GM12878 (cell line): ENCODE data around the gene FBN2. TPM values are rescaled to one million over a fixed set of nuclear protein-coding genes. Genes with fewer than 3 reads are reported as not detected.

Source experiments
- ATAC-seq: fragments of 200-7000 bp; cut with Tn5 transposase; 3 replicates; pipeline ENCODE4 v1.9.1; 2020; ENCODE audit warnings: mild to moderate bottlenecking, moderate library complexity
- BruUV-seq: library from RNA; stranded (reverse); fragments of 400-500 nt; replicated peaks from 2 replicates; lab custom pipeline; 2021; lab: Mats Ljungman, UMichigan
- CTCF ChIA-PET: fragments of 300-600 bp; sonication (Branson Sonifier 250); formaldehyde crosslinking; extraction: SDS; loops from one replicate; lab custom pipeline; 2021; ENCODE audit warnings: inconsistent platforms; lab: Yijun Ruan, JAX
- POLR2A ChIA-PET: fragments of 350-600 bp; formaldehyde crosslinking; extraction: SDS; loops from one replicate; lab custom pipeline; 2021; ENCODE audit warnings: inconsistent platforms; lab: Charles Lee
- RAD21 ChIA-PET: fragments of 300-600 bp; sonication (Branson Sonifier 250); formaldehyde crosslinking; loops from one replicate; lab custom pipeline; 2023; ENCODE audit warnings: antibody characterized with exemption; ENCODE audit not compliant: unreplicated experiment; lab: Charles Lee
- SMC1A ChIA-PET: fragments of 300-600 bp; sonication (Branson Sonifier 250); formaldehyde crosslinking; loops from one replicate; lab custom pipeline; 2023; ENCODE audit not compliant: unreplicated experiment, uncharacterized antibody; lab: Charles Lee
- DNase-seq: peaks from one replicate; pipeline ENCODE4 v3.0.0-alpha.2; 2011; ENCODE audit warnings: low read depth, low spot score
- FAIRE-seq: peaks from 3 replicates; lab custom pipeline; 2011; peaks lifted over from hg19 to GRCh38; lab: Jason Lieb, UNC
- H2AFZ ChIP-seq: 2 replicates; pipeline ENCODE4 v1.6.0; 2011; ENCODE audit warnings: low read depth, low read length, control low read depth; ENCODE audit not compliant: control insufficient read depth
- H3K27ac ChIP-seq: 2 replicates; pipeline ENCODE4 v1.5.1; 2011; ENCODE audit warnings: control low read depth; ENCODE audit not compliant: control insufficient read depth, insufficient read depth
- H3K27me3 ChIP-seq, 2 experiments: replicated peaks in 1 of 2; 2 replicates each; pipeline versions ENCODE4 v1.6.0 to v1.6.1; 2011; ENCODE audit warnings: low read length in 1 of 2; ENCODE audit not compliant: control insufficient read depth in 2 of 2, insufficient read depth in 2 of 2
- H3K36me3 ChIP-seq, 2 experiments: 2 replicates each; pipeline ENCODE4 v1.5.1; 2011; ENCODE audit warnings: low read length in 1 of 2; ENCODE audit not compliant: control insufficient read depth in 2 of 2, insufficient read depth in 2 of 2
- H3K4me1 ChIP-seq: 2 replicates; pipeline ENCODE4 v1.6.1; 2011; ENCODE audit warnings: mild to moderate bottlenecking, low read length, moderate library complexity, mixed read lengths; ENCODE audit not compliant: control insufficient read depth, insufficient read depth
- H3K4me2 ChIP-seq: 2 replicates; pipeline ENCODE4 v1.6.0; 2011; ENCODE audit warnings: control low read depth; ENCODE audit not compliant: control insufficient read depth, insufficient read depth
- H3K4me3 ChIP-seq: fragments of 200-600 bp; sonication (generic); 2 replicates; pipeline ENCODE4 v1.5.1; 2016
- H3K79me2 ChIP-seq: 2 replicates; pipeline ENCODE4 v1.6.0; 2011; ENCODE audit warnings: low read length; ENCODE audit not compliant: control insufficient read depth, insufficient read depth
- H3K9ac ChIP-seq: 2 replicates; pipeline ENCODE4 v1.8.0; 2011; ENCODE audit warnings: low read length, control low read depth, mixed read lengths; ENCODE audit not compliant: control insufficient read depth, insufficient read depth
- H3K9me3 ChIP-seq: replicated peaks from 3 replicates; pipeline ENCODE4 v1.5.1; 2011; ENCODE audit warnings: mild to moderate bottlenecking, low read length; ENCODE audit not compliant: control insufficient read depth, insufficient read depth
- H4K20me1 ChIP-seq: 2 replicates; pipeline ENCODE4 v1.6.0; 2011; ENCODE audit not compliant: control insufficient read depth, insufficient read depth
- CBX5 ChIP-seq: sonication (generic); IDR thresholded peaks from 2 replicates; pipeline ENCODE4 v1.6.1; 2016; ENCODE audit warnings: low read depth, moderate library complexity, mild to moderate bottlenecking, inconsistent platforms
- CHD2 ChIP-seq: IDR thresholded peaks from 2 replicates; pipeline ENCODE4 v1.6.1; 2011; ENCODE audit warnings: low read depth, low read length, improper control_type of control experiment, borderline replicate concordance
- CHD4 ChIP-seq: fragments of 200-600 bp; sonication (generic); IDR thresholded peaks from 2 replicates; pipeline ENCODE4 v1.6.1; 2016; ENCODE audit warnings: mild to moderate bottlenecking
- ESRRA ChIP-seq: IDR thresholded peaks from 2 replicates; pipeline ENCODE4 v1.6.1; 2012; ENCODE audit warnings: mild to moderate bottlenecking, low read length, improper control_type of control experiment
- EZH2 ChIP-seq: IDR thresholded peaks from 2 replicates; pipeline ENCODE4 v1.6.1; 2012; ENCODE audit warnings: low read depth, mild to moderate bottlenecking, control low read depth, inconsistent platforms, low read length, borderline replicate concordance; ENCODE audit not compliant: control insufficient read depth
- HDAC2 ChIP-seq: fragments of 200-600 bp; sonication (generic); IDR thresholded peaks from 2 replicates; pipeline ENCODE4 v1.6.1; 2017
- NFIC ChIP-seq: IDR thresholded peaks from 2 replicates; pipeline ENCODE4 v1.6.1; 2012; ENCODE audit warnings: low read depth, mild to moderate bottlenecking, inconsistent platforms, low read length, moderate library complexity
- NR2C2 ChIP-seq: IDR thresholded peaks from 2 replicates; pipeline ENCODE4 v1.6.1; 2011; ENCODE audit warnings: borderline replicate concordance, low read depth; ENCODE audit not compliant: control insufficient read depth, insufficient read length
- NRF1 ChIP-seq: conservative IDR thresholded peaks from 2 replicates; pipeline ENCODE4 v1.6.1; 2011; ENCODE audit warnings: mild to moderate bottlenecking, low read depth, low read length, improper control_type of control experiment
- RAD51 ChIP-seq: fragments of 450-650 bp; IDR thresholded peaks from 2 replicates; pipeline ENCODE4 v1.6.1; 2016; ENCODE audit warnings: moderate library complexity, mild to moderate bottlenecking, inconsistent platforms
- WGBS: methylation state at CpG from one replicate; pipeline ENCODE4 v1.1.6; 2016; ENCODE audit warnings: low lambda C conversion rate; ENCODE audit not compliant: insufficient replicate concordance, insufficient coverage; ENCODE audit errors: missing lambda C conversion rate; 5-methylcytosine and 5-hydroxymethylcytosine counted together
- in situ Hi-C: fragments of 300-500 bp; cut with MboI; formaldehyde crosslinking; loops from 9 replicates; pipeline ENCODE4 v1.14.3; 2018; ENCODE audit warnings: mixed read lengths
- intact Hi-C: fragments of 100-400 bp; cut with micrococcal nuclease; formaldehyde crosslinking; loops from one replicate; pipeline ENCODE4 v1.14.2; 2022; ENCODE audit not compliant: unreplicated experiment
- polyA plus RNA-seq, 11 experiments: library from polyadenylated mRNA; depleted of rRNA in 4 of 11; unstranded in 6 of 11; stranded (reverse) in 5 of 11; fragments of >200 nt; fragmentation: Nextera tagmentation in 4 of 11; fragmentation: Illumina TruSeq in 1 of 11; extraction: Ambion mirVana in 4 of 11; extraction: Trizol in 1 of 11; gene quantifications; 1 replicate in 1 of 11; 2 replicates in 10 of 11; pipeline versions ENCODE4 v1.2.1 to v1.2.3, GENCODE V29; 2011 to 2016; ENCODE audit warnings: inconsistent platforms in 2 of 11, missing spikeins in 2 of 11, low read depth in 1 of 11
- total RNA-seq, 4 experiments: library from RNA; depleted of rRNA in 3 of 4; stranded (reverse); fragments of >200 nt in 3 of 4; fragmentation: Illumina TruSeq in 1 of 4; extraction: Trizol in 1 of 4; gene quantifications; 2 replicates each; pipeline versions ENCODE4 v1.2.1 to v1.2.3, GENCODE V29; 2013 to 2021
- TF ChIP-seq, protein P1 (sequence below): IDR thresholded peaks from 2 replicates; pipeline ENCODE4 v1.6.1; 2012; ENCODE audit warnings: low read depth, low read length, improper control_type of control experiment
- TF ChIP-seq, protein P2 (sequence below): fragments of 450-650 bp; IDR thresholded peaks from 2 replicates; pipeline ENCODE4 v1.6.1; 2017; ENCODE audit warnings: antibody characterized with exemption, mild to moderate bottlenecking, moderate library complexity
- TF ChIP-seq, protein P3 (sequence below): fragments of 450-650 bp; formaldehyde crosslinking; IDR thresholded peaks from 2 replicates; pipeline ENCODE4 v1.4.0; 2020; ENCODE audit warnings: mild to moderate bottlenecking, moderate library complexity

Gene FBN2
- total and polyA plus RNA-seq, 10 of the 15 experiments (the other 5 are each of a cell fraction or from before 2014, with no cell fraction given): 0.01 to 0.98 (median 0.10) TPM; not detected in 3

DNA sequence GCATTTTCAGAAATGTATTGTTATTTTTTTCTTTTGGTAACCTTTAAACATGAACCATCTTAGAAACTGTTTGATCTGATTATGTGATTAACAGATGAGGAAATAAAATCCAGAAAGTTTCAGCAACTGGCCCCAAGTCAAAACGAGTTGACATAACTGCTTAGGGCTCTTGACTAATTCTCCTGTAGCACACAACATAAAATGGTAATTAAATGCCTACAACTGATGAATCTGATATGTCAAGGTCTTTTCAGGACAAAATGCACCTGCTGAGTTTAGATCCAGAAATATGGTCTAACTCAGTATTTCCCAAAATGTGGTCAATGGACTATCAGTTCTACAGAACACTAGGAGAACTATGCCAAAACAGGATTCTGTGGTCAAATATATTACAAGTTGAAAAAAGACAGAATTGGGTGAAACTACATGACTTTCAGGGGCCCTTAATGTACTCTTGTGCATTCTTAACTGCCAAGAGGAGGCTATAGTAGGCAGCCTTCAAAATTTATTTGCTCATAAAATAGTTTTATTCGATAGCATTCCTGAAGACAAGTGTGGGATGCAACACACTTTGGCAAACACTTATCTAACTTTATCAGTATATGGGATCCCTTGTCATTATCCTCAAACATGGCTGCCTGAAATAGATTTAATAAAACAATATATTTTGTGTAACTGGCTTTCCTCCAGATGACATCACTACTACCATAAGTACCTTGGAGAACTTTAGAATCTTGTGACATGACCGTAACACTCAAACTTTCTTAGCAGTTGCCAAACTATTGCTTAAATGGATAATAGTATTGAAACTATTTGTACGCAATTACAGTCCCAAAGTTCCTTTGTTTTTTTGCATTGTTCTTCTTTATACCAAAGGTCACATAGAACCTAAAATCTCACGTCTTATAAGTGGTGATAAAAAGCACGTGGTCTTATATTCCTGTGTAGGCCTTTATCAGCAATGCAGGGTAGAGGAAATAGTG lies 59.4 kb downstream of the FBN2 start:
- no peaks in the 10 kb centered on the region for H3K27me3 ChIP-seq
- H3K27ac ChIP-seq: no peak overlapping the region
- intact Hi-C loops: no loop called here
- H3K9me3 ChIP-seq: no peaks in the 10 kb centered on the region
- ChIA-PET RAD21 (no interaction called here), POLR2A (no interaction called here), SMC1A (interaction anchor here (1.0 to 1.2 kb wide), 2 partner anchors 20 to 264 kb away, joined by 3 to 5 read pairs; no protein-coding TSS in a partner anchor), CTCF (interaction anchor here (0.7 to 1.0 kb wide), 3 partner anchors 8 to 103 kb away, joined by 3 read pairs; no protein-coding TSS in a partner anchor)
- DNase-seq: no peak
- H3K36me3 ChIP-seq: no peaks in the 10 kb centered on the region
- H3K4me1 ChIP-seq: no peaks in the 10 kb centered on the region
- H4K20me1 ChIP-seq: no peaks in the 10 kb centered on the region
- H3K79me2 ChIP-seq: no peaks in the 10 kb centered on the region
- WGBS: 31% methylated on average over 6 of the region's 6 CpGs
- no peak overlapping the region for H3K9ac ChIP-seq
- H2AFZ ChIP-seq: no peak overlapping the region
- ATAC-seq: no peak
- no peak overlapping the region for H3K4me2 ChIP-seq
- TF ChIP-seq NFIC: no peak
- no peak for TF ChIP-seq CBX5
- TF ChIP-seq, protein P1, sequence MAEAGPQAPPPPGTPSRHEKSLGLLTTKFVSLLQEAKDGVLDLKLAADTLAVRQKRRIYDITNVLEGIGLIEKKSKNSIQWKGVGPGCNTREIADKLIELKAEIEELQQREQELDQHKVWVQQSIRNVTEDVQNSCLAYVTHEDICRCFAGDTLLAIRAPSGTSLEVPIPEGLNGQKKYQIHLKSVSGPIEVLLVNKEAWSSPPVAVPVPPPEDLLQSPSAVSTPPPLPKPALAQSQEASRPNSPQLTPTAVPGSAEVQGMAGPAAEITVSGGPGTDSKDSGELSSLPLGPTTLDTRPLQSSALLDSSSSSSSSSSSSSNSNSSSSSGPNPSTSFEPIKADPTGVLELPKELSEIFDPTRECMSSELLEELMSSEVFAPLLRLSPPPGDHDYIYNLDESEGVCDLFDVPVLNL: no peak
- TF ChIP-seq HDAC2: no peak
- TF ChIP-seq, protein P2, sequence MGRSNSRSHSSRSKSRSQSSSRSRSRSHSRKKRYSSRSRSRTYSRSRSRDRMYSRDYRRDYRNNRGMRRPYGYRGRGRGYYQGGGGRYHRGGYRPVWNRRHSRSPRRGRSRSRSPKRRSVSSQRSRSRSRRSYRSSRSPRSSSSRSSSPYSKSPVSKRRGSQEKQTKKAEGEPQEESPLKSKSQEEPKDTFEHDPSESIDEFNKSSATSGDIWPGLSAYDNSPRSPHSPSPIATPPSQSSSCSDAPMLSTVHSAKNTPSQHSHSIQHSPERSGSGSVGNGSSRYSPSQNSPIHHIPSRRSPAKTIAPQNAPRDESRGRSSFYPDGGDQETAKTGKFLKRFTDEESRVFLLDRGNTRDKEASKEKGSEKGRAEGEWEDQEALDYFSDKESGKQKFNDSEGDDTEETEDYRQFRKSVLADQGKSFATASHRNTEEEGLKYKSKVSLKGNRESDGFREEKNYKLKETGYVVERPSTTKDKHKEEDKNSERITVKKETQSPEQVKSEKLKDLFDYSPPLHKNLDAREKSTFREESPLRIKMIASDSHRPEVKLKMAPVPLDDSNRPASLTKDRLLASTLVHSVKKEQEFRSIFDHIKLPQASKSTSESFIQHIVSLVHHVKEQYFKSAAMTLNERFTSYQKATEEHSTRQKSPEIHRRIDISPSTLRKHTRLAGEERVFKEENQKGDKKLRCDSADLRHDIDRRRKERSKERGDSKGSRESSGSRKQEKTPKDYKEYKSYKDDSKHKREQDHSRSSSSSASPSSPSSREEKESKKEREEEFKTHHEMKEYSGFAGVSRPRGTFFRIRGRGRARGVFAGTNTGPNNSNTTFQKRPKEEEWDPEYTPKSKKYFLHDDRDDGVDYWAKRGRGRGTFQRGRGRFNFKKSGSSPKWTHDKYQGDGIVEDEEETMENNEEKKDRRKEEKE: no peak
- TF ChIP-seq CHD2: no peak
- no peak for TF ChIP-seq EZH2
- TF ChIP-seq RAD51: no peak
- TF ChIP-seq, protein P3, sequence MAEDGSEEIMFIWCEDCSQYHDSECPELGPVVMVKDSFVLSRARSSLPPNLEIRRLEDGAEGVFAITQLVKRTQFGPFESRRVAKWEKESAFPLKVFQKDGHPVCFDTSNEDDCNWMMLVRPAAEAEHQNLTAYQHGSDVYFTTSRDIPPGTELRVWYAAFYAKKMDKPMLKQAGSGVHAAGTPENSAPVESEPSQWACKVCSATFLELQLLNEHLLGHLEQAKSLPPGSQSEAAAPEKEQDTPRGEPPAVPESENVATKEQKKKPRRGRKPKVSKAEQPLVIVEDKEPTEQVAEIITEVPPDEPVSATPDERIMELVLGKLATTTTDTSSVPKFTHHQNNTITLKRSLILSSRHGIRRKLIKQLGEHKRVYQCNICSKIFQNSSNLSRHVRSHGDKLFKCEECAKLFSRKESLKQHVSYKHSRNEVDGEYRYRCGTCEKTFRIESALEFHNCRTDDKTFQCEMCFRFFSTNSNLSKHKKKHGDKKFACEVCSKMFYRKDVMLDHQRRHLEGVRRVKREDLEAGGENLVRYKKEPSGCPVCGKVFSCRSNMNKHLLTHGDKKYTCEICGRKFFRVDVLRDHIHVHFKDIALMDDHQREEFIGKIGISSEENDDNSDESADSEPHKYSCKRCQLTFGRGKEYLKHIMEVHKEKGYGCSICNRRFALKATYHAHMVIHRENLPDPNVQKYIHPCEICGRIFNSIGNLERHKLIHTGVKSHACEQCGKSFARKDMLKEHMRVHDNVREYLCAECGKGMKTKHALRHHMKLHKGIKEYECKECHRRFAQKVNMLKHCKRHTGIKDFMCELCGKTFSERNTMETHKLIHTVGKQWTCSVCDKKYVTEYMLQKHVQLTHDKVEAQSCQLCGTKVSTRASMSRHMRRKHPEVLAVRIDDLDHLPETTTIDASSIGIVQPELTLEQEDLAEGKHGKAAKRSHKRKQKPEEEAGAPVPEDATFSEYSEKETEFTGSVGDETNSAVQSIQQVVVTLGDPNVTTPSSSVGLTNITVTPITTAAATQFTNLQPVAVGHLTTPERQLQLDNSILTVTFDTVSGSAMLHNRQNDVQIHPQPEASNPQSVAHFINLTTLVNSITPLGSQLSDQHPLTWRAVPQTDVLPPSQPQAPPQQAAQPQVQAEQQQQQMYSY (CRISPR knock-in tag): no peak
- TF ChIP-seq NRF1: no peak
- TF ChIP-seq NR2C2: no peak
- no peak for TF ChIP-seq ESRRA
- TF ChIP-seq CHD4: no peak
- in situ Hi-C loops: no loop called here
- no TSS peak for BruUV-seq
- no peak overlapping the region for H3K4me3 ChIP-seq
- FAIRE-seq: no peak
